Smooth muscle cell (in vitro differentiated cells): ENCODE results near the gene KCNQ1. TPM values are rescaled to one million over a fixed set of nuclear protein-coding genes. Genes with fewer than 3 reads are reported as not detected.

ENCODE experiments used
- DNase-seq: peaks from one replicate; lab custom pipeline; 2025; ENCODE audit not compliant: unreplicated experiment; lab: John Stamatoyannopoulos, UW
- H2AFZ ChIP-seq: fragments of 200-600 bp; sonication (generic); 2 replicates; pipeline ENCODE4 v1.6.0; 2016; ENCODE audit warnings: antibody characterized with exemption, low read depth, mild to moderate bottlenecking
- H3F3A ChIP-seq: fragments of 200-600 bp; sonication (generic); 2 replicates; pipeline ENCODE4 v1.6.0; 2017; ENCODE audit warnings: antibody characterized with exemption, low read depth
- H3K27ac ChIP-seq: fragments of 200-600 bp; sonication (generic); 2 replicates; pipeline ENCODE4 v1.5.1; 2016; ENCODE audit warnings: low read depth, mild to moderate bottlenecking
- H3K27me3 ChIP-seq: fragments of 200-600 bp; sonication (generic); 2 replicates; pipeline ENCODE4 v1.6.1; 2016; ENCODE audit warnings: low read depth, mild to moderate bottlenecking
- H3K36me3 ChIP-seq: fragments of 200-600 bp; sonication (generic); 2 replicates; pipeline ENCODE4 v1.5.1; 2016; ENCODE audit warnings: low read depth
- H3K4me1 ChIP-seq: fragments of 200-600 bp; sonication (generic); 2 replicates; pipeline ENCODE4 v1.5.1; 2016; ENCODE audit warnings: low read depth
- H3K4me2 ChIP-seq: fragments of 200-600 bp; sonication (generic); 2 replicates; pipeline ENCODE4 v1.6.0; 2016; ENCODE audit warnings: mild to moderate bottlenecking
- H3K4me3 ChIP-seq: fragments of 200-600 bp; sonication (generic); 2 replicates; pipeline ENCODE4 v1.5.1; 2016; ENCODE audit warnings: mild to moderate bottlenecking
- H3K79me2 ChIP-seq: fragments of 200-600 bp; sonication (generic); 2 replicates; pipeline ENCODE4 v1.6.0; 2016; ENCODE audit warnings: low read depth, mild to moderate bottlenecking
- H3K9ac ChIP-seq: fragments of 200-600 bp; sonication (generic); 2 replicates; pipeline ENCODE4 v1.6.0; 2016; ENCODE audit warnings: low read depth
- H3K9me3 ChIP-seq: fragments of 200-600 bp; sonication (generic); replicated peaks from 2 replicates; pipeline ENCODE4 v1.5.1; 2016; ENCODE audit warnings: low read depth
- H4K20me1 ChIP-seq: fragments of 200-600 bp; sonication (generic); 2 replicates; pipeline ENCODE4 v1.6.0; 2016; ENCODE audit warnings: low read depth
- CTCF ChIP-seq: fragments of 200-600 bp; sonication (generic); IDR thresholded peaks from 2 replicates; pipeline ENCODE4 v1.5.1; 2017; ENCODE audit warnings: borderline replicate concordance, mild to moderate bottlenecking, antibody characterized with exemption; ENCODE audit not compliant: insufficient read depth, poor library complexity, severe bottlenecking
- WGBS: methylation state at CpG from one replicate; pipeline ENCODE4 v1.1.7; 2016; ENCODE audit warnings: low lambda C conversion rate; 5-methylcytosine and 5-hydroxymethylcytosine counted together
- polyA plus RNA-seq: library from polyadenylated mRNA; unstranded; fragments of >200 nt; fragmentation: Nextera tagmentation; extraction: Ambion mirVana; gene quantifications from 2 replicates; pipeline ENCODE4 v1.2.1, GENCODE V29; 2016
- total RNA-seq: library from RNA; depleted of rRNA; stranded (reverse); fragments of >200 nt; gene quantifications from 2 replicates; pipeline ENCODE4 v1.2.3, GENCODE V29; 2014

KCNQ1 gene
- total and polyA plus RNA-seq, 2 experiments from 2014 or later: 1.3 to 2.3 TPM

DNA sequence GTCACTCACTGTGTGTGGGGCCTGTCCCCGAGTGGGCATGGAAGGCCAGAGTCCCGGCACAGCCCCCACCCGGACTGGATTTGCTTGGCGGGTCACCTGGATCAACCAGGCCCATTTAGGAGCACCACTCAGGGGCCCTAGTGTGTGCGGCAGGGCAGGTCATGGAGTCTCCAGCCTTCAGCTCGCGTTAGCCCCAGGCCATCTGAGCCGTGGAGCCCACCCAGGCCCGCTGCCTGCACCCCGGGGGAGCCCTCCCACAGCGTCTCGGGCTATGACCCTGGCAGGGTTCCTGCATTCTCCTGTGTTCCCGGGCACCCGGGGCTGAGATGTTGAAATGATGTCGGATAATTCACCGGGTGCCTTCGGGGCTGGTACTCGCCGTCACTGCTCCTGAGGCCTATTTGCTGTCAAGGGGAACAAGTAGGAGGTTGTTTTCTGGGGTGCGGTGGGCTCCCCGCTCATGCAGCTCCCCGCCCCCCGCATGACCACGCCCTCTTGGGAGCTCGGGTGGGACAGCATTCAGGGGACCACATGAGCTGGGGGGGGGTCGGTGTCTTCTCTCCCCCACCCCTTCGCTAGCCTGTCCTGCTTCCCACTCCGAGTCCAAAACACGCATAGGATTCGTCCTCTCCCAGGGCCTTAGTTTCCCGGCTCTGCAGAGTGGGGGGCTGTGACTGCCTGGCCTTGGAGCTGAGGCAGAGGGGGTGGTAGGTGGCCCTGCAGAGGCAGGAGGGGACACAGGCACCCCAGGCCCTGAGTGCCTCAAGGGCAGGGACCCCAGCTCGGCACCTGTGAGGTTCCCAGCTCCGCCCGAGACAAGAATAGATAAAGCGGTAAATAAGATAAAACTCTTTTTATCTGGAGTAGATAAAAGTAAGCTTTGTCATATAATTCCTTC is 77.2 kb downstream of the KCNQ1 start:
- H3K79me2 ChIP-seq: no peaks in the 10 kb centered on the region
- no peaks in the 10 kb centered on the region for H3K36me3 ChIP-seq
- H3K4me3 ChIP-seq: no peak overlapping the region
- no peak for DNase-seq
- no peaks in the 10 kb centered on the region for H3K4me1 ChIP-seq
- no peaks in the 10 kb centered on the region for H4K20me1 ChIP-seq
- no peaks in the 10 kb centered on the region for H3F3A ChIP-seq
- 89% methylated on average over 31 of the region's 35 CpGs for WGBS
- no peak overlapping the region for H3K9ac ChIP-seq
- no peak for TF ChIP-seq CTCF
- no peaks in the 10 kb centered on the region for H3K9me3 ChIP-seq
- peaks cover 3% of the 10 kb centered on the region for H3K27me3 ChIP-seq
- H2AFZ ChIP-seq: no peak overlapping the region
- no peak overlapping the region for H3K4me2 ChIP-seq
- no peak overlapping the region for H3K27ac ChIP-seq

DNA sequence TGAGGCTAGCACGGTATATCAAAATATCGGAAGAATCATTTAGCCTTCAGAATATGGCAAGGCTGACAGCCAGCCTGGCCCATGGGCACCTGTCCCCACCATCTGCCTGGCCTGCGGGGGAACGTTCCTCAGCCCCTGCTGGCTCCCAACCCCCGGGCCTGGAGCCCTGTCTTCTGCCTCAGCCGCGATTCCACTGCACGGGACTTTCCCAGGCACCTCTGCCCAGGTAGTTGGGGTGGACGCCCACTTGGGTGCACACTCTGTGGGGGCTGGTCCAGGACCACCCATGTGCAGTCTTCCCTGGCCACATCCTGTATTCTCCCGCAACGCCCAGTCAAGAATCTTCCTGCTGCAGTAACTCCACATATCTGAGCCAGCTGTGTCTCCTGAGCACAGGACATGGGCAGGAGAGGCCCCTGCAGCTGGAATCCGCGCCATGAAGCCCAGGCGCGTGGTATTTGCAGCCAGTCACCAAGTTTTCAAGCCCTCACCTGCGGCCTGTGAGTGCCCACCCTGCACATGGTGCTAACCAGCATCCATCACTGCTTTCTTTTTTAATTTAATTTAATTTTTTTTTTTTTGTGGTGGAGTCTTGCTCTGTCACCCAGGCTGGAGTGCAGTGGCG is 77.9 kb downstream of the KCNQ1 start:
- Histone ChIP-seq H3K79me2 (no peaks in the 10 kb centered on the region), H3K4me2 (no peak overlapping the region), H3K4me1 (no peaks in the 10 kb centered on the region), H3K9me3 (no peaks in the 10 kb centered on the region), H3K27ac (no peak overlapping the region), H3K27me3 (peaks cover 3% of the 10 kb centered on the region), H4K20me1 (no peaks in the 10 kb centered on the region), H3F3A (no peaks in the 10 kb centered on the region), H3K36me3 (no peaks in the 10 kb centered on the region), H3K9ac (no peak overlapping the region), H2AFZ (no peak overlapping the region), H3K4me3 (no peak overlapping the region)
- TF ChIP-seq CTCF: no peak
- WGBS: 91% methylated on average over 17 of the region's 17 CpGs
- DNase-seq: no peak

DNA sequence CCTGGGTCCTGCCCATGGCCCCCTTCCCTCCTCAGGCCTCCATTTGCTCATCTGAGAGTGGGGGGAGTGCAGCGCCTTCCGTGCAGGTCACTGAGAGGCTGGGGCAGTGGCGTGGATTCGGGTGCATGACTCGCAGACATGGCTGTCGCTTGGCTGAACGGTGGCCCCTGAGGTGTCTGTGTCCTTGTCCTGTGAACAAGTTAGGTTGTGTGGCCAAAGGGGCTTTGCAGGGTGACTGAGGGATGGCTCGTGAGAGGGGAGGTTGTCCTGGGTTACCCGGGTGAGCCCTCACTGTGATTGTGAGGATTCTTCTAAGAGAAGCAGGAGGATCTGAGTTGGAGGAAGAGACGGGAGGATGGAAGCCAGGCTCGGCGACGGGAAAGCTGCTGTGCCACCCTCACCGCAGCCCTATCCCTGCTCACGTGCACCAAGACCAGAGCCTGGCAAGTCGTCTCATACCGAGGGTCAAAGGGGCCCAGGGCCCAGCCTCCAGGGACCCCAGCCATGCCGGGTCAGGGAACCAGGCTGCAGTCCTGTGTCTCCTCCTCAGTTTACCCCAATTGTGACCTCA is 79.1 kb downstream of the KCNQ1 start:
- Histone ChIP-seq H3K27me3 (peaks cover 3% of the 10 kb centered on the region), H3K4me1 (no peaks in the 10 kb centered on the region), H3K27ac (no peak overlapping the region), H3F3A (no peaks in the 10 kb centered on the region), H3K9me3 (no peaks in the 10 kb centered on the region), H4K20me1 (no peaks in the 10 kb centered on the region), H3K4me3 (no peak overlapping the region), H3K4me2 (no peak overlapping the region), H3K36me3 (no peaks in the 10 kb centered on the region), H2AFZ (no peak overlapping the region), H3K79me2 (no peaks in the 10 kb centered on the region), H3K9ac (no peak overlapping the region)
- no peak for DNase-seq
- TF ChIP-seq CTCF: no peak
- 88% methylated on average over 18 of the region's 18 CpGs for WGBS
